Activated CD4-positive, alpha-beta T cell treated with anti-CD3 and anti-CD28 coated beads for 36 hours (primary cell): ENCODE measurements around the gene RASGRF1. TPM values are rescaled to one million over a fixed set of nuclear protein-coding genes. Genes with fewer than 3 reads are reported as not detected.
"Not testable (repeated sequence)": the region's sequence is repeated elsewhere in the genome, so short reads cannot be mapped to it uniquely, and the experiment has no call there.

ENCODE experiments used
- ATAC-seq: fragments of 200-7000 bp; cut with Tn5 transposase; one replicate; pipeline ENCODE4 v1.10.0; 2021; ENCODE audit warnings: mild to moderate bottlenecking, moderate library complexity
- CTCF ChIA-PET: fragments of 350-600 bp; sonication (Branson Sonifier 250); formaldehyde crosslinking; loops from one replicate; lab custom pipeline; 2021; ENCODE audit warnings: antibody characterized with exemption; lab: Charles Lee
- POLR2A ChIA-PET: fragments of 350-600 bp; sonication (Branson Sonifier 250); formaldehyde crosslinking; loops from one replicate; lab custom pipeline; 2021; ENCODE audit warnings: antibody characterized with exemption, inconsistent platforms; lab: Charles Lee
- DNase-seq: peaks from one replicate; pipeline ENCODE4 v3.0.0-alpha.2; 2020
- H3K27ac Mint-ChIP-seq: one replicate; pipeline ENCODE4 v1.8.0; 2021; ENCODE audit warnings: mixed read lengths
- H3K27me3 Mint-ChIP-seq: one replicate; pipeline ENCODE4 v1.8.0; 2021; ENCODE audit warnings: mixed read lengths
- H3K36me3 Mint-ChIP-seq: one replicate; pipeline ENCODE4 v1.8.0; 2021; ENCODE audit warnings: low read depth, mixed read lengths
- H3K4me1 Mint-ChIP-seq: one replicate; pipeline ENCODE4 v1.8.0; 2021; ENCODE audit warnings: mixed read lengths
- H3K4me3 Mint-ChIP-seq: one replicate; pipeline ENCODE4 v1.8.0; 2021; ENCODE audit warnings: mild to moderate bottlenecking, moderate library complexity, mixed read lengths
- H3K9me3 Mint-ChIP-seq: one replicate; pipeline ENCODE4 v1.8.0; 2021; ENCODE audit warnings: low read depth, mixed read lengths
- intact Hi-C, 2 experiments: fragments of 100-400 bp; cut with DNase I in 1 of 2; cut with micrococcal nuclease in 1 of 2; formaldehyde crosslinking; loops; one replicate each; pipeline versions ENCODE4 v1.14.2 to v1.15.1; 2022 to 2024; cut with DNase I, micrococcal nuclease
- total RNA-seq, 2 experiments: library from RNA; stranded (reverse); gene quantifications; one replicate each; pipeline ENCODE4 v1.2.3, GENCODE V29; 2021

RASGRF1 gene
- total RNA-seq, 2 experiments from 2014 or later = not detected

DNA sequence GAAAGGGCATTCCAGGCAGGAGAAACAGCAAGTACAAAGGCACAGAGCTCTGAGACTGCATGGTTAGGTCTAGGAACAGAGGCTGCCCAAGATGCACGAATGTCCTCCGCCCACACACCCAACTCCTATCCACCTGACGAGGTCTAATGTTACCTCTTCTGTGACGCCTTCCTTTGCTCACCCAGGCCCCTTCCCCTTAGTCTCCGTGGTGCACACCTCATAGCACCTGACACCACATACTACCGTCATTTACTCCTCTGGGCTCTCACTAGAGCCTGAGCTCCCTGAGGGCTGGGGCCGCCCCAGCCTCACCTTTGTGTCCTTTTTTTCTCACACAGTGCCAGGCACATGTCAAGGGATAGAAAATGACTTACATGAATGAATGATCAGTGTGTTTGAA lies 31.0 kb upstream of the RASGRF1 start:
- ATAC-seq = no peak
- ChIA-PET POLR2A (no interaction called here), CTCF (interaction anchor here (0.6 kb wide), 1 partner anchor 732 kb away, joined by 3 read pairs; no protein-coding TSS in a partner anchor)
- intact Hi-C loops = no loop called here
- peaks cover 7% of the 10 kb centered on the region for H3K27me3 Mint-ChIP-seq
- no peak for DNase-seq
- no peaks in the 10 kb centered on the region for H3K36me3 Mint-ChIP-seq
- no peak overlapping the region for H3K27ac Mint-ChIP-seq
- no peaks in the 10 kb centered on the region for H3K9me3 Mint-ChIP-seq
- no peak overlapping the region for H3K4me3 Mint-ChIP-seq
- H3K4me1 Mint-ChIP-seq = no peaks in the 10 kb centered on the region

DNA sequence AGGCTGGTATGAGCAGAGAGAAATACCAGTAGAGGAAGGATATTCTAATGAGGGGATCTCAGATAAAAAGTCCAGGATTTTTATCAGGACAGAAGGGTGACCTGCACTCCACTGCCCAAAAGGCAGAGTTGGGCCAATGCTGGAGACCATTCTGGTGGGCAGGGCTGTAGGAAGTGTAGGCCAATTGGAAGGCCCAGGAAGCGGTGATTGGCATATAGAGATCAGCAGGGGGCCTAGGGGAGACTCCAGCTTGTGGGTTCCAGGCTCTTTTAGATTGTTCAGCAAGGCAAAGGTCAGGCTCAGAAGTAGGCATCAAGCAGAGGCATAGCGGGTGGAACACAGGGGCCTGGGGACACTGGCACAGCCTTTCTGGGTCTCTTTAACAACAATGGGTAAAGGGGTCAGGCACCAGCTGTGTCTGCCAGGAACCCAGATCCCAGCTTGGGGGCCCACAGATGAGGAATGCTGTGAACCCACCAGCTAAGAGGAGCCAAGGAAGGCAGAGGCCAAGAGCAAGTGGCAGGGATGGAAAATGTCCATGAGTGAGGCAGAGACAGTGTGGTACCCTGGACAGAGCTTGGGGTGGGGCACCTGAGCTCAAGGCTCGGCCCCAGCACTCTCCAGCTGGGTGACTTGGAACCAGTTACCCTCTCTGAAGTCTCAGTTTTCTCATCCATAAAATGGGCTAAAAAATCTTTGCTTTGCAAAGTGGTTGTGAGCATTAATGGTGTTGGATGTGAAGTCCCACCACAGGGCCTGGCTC lies 27.0 kb upstream of the RASGRF1 start:
- CTCF ChIA-PET = interaction anchor here (0.7 kb wide), 1 partner anchor 9 kb away, joined by 3 read pairs; no protein-coding TSS in a partner anchor
- Mint-ChIP-seq H3K4me1 (no peaks in the 10 kb centered on the region), H3K4me3 (no peak overlapping the region), H3K9me3 (no peaks in the 10 kb centered on the region), H3K36me3 (no peaks in the 10 kb centered on the region), H3K27me3 (peaks cover 8% of the 10 kb centered on the region), H3K27ac (no peak overlapping the region)
- intact Hi-C loops = no loop called here
- POLR2A ChIA-PET = interaction anchor here (0.7 kb wide), 1 partner anchor 10 kb away, joined by 4 read pairs; no protein-coding TSS in a partner anchor
- DNase-seq = no peak
- ATAC-seq = no peak

GRCh38 chr15:79116771-79117170 lies 26.2 kb upstream of the RASGRF1 start:
- H3K9me3 Mint-ChIP-seq = no peaks in the 10 kb centered on the region
- CTCF ChIA-PET = interaction anchor here (0.9 kb wide), 1 partner anchor 90 kb away, joined by 4 read pairs; no protein-coding TSS in a partner anchor
- DNase-seq = no peak
- no peaks in the 10 kb centered on the region for H3K4me1 Mint-ChIP-seq
- H3K4me3 Mint-ChIP-seq = no peak overlapping the region
- no peak for ATAC-seq
- H3K27me3 Mint-ChIP-seq = peaks cover 11% of the 10 kb centered on the region
- H3K36me3 Mint-ChIP-seq = no peaks in the 10 kb centered on the region
- POLR2A ChIA-PET = no interaction called here
- H3K27ac Mint-ChIP-seq = no peak overlapping the region
- intact Hi-C loops = no loop called here

DNA sequence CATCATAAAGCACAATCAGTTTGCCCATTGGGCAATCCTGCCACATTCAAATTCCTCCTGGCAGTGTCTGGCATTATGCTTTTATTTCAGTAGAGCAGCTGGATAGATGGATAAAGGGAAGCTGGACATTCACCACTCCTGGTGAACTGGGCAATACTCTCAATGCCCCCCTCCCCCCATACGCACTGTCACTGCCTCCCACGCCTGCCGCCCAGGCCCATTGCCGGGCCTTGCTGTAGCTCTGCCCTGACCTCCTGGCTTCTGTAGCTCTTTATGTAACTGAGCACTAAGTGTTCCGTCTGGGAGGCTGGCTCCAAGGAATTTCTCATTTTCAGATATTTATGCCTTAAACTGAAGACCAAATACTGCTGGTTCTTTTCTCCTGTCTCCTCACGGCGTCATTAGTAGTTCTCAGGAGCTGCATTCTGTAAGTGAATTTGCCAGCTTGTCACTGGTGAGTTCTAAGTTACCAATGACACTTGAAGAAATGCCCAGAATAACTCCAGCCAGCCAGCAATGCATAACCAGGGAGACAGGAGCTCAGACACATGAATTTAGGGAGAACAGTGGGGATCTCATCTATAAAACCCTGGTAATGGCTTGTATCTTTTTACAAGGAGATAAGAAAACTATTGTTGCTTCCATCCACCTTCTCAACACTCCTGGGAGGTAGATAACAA lies 25.5 kb upstream of the RASGRF1 start:
- POLR2A ChIA-PET = no interaction called here
- intact Hi-C loops = no loop called here
- no peak for ATAC-seq

DNA sequence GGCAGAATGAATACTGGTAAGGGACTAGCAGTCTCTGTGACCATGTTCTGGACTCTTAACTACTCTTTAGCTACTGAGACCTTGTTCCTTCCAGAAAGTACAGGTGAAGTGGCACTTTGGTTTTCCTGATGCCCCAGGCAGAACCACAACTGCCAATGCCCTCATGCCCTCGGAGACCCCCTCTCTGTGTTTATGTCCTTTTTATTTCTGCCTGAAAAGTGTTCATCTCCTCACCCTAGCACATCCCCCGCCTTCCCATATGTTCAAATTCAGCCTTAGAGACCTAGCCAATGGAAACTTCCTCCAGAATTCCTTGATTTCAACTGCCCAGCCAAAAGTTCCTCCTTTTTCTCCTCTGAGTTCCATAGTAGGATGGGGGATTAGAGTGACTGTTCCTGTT lies 23.3 kb upstream of the RASGRF1 start:
- POLR2A ChIA-PET = no interaction called here
- DNase-seq (no peak), ATAC-seq (no peak)
- peaks cover 22% of the 10 kb centered on the region for H3K27me3 Mint-ChIP-seq
- CTCF ChIA-PET = interaction anchor here (0.6 kb wide), 1 partner anchor 749 kb away, joined by 4 read pairs; no protein-coding TSS in a partner anchor
- intact Hi-C loops = no loop called here
- H3K4me1 Mint-ChIP-seq = no peaks in the 10 kb centered on the region
- no peak overlapping the region for H3K27ac Mint-ChIP-seq
- H3K4me3 Mint-ChIP-seq = no peak overlapping the region
- H3K9me3 Mint-ChIP-seq = no peaks in the 10 kb centered on the region
- no peaks in the 10 kb centered on the region for H3K36me3 Mint-ChIP-seq

More for the DNA sequence above, 25.5 kb upstream of the RASGRF1 start:
- H3K9me3 Mint-ChIP-seq = no peaks in the 10 kb centered on the region
- no peaks in the 10 kb centered on the region for H3K4me1 Mint-ChIP-seq
- DNase-seq = no peak
- CTCF ChIA-PET = interaction anchor here (0.6 to 0.9 kb wide), 2 partner anchors 17 to 89 kb away, joined by 3 to 4 read pairs; no protein-coding TSS in a partner anchor
- no peak overlapping the region for H3K4me3 Mint-ChIP-seq
- no peaks in the 10 kb centered on the region for H3K36me3 Mint-ChIP-seq
- H3K27me3 Mint-ChIP-seq = peaks cover 11% of the 10 kb centered on the region
- H3K27ac Mint-ChIP-seq = no peak overlapping the region

DNA sequence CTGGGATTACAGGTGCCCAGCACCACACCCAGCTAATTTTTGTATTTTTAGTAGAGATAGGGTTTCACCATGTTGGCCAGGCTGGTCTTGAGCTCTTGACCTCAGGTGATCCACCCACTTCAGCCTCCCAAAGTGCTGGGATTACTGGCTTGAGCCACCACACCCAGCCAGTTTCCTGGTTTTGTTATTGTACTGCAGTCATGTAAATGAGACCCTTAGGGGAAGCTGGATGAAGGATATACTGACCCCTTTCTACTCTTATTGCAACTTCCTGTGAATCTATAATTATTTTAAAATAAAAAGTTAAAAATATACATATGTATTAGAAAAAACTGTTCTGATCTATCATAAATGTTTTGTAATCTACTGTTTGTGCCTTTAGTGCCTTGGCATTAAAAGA lies 20.8 kb upstream of the RASGRF1 start:
- H3K9me3 Mint-ChIP-seq, ATAC-seq, H3K27ac Mint-ChIP-seq, H3K4me3 Mint-ChIP-seq, intact Hi-C loops, DNase-seq, H3K4me1 Mint-ChIP-seq, POLR2A ChIA-PET, H3K36me3 Mint-ChIP-seq, CTCF ChIA-PET: not testable (repeated sequence)
- peaks cover 29% of the 10 kb centered on the region for H3K27me3 Mint-ChIP-seq

GRCh38 chr15:79105141-79105540 lies 14.6 kb upstream of the RASGRF1 start:
- Mint-ChIP-seq H3K27ac (no peak overlapping the region), H3K27me3 (peaks cover 47% of the 10 kb centered on the region), H3K36me3 (no peaks in the 10 kb centered on the region), H3K4me3 (no peak overlapping the region), H3K9me3 (no peaks in the 10 kb centered on the region), H3K4me1 (peaks cover 15% of the 10 kb centered on the region)
- intact Hi-C loops = no loop called here
- POLR2A ChIA-PET = no interaction called here
- DNase-seq (no peak), ATAC-seq (no peak)
- CTCF ChIA-PET = interaction anchor here (1.1 kb wide), 1 partner anchor 20 kb away, joined by 4 read pairs; no protein-coding TSS in a partner anchor

- Mint-ChIP-seq H3K36me3 (no peaks in the 10 kb centered on the region), H3K4me1 (peaks cover 15% of the 10 kb centered on the region), H3K4me3 (no peak overlapping the region), H3K27me3 (peaks cover 43% of the 10 kb centered on the region), H3K27ac (no peak overlapping the region), H3K9me3 (no peaks in the 10 kb centered on the region)
- DNase-seq = no peak
- ATAC-seq = no peak
- CTCF ChIA-PET = interaction anchor here (1.3 kb wide), 1 partner anchor 25 kb away, joined by 4 read pairs; no protein-coding TSS in a partner anchor
- POLR2A ChIA-PET = no interaction called here
- intact Hi-C loops = no loop called here
These were observed 12.0 kb upstream of the RASGRF1 start for GRCh38 chr15:79102595-79102994.

- intact Hi-C loops = no loop called here
- ChIA-PET CTCF (interaction anchor here (1.3 kb wide), 1 partner anchor 25 kb away, joined by 4 read pairs; no protein-coding TSS in a partner anchor), POLR2A (no interaction called here)
- peaks cover 46% of the 10 kb centered on the region for H3K27me3 Mint-ChIP-seq
- no peak overlapping the region for H3K4me3 Mint-ChIP-seq
- H3K4me1 Mint-ChIP-seq = peaks cover 12% of the 10 kb centered on the region
- DNase-seq (no peak), ATAC-seq (no peak)
- no peaks in the 10 kb centered on the region for H3K36me3 Mint-ChIP-seq
- H3K9me3 Mint-ChIP-seq = no peaks in the 10 kb centered on the region
- H3K27ac Mint-ChIP-seq = no peak overlapping the region
These were observed 11.4 kb upstream of the RASGRF1 start for GRCh38 chr15:79101866-79102581.

DNA sequence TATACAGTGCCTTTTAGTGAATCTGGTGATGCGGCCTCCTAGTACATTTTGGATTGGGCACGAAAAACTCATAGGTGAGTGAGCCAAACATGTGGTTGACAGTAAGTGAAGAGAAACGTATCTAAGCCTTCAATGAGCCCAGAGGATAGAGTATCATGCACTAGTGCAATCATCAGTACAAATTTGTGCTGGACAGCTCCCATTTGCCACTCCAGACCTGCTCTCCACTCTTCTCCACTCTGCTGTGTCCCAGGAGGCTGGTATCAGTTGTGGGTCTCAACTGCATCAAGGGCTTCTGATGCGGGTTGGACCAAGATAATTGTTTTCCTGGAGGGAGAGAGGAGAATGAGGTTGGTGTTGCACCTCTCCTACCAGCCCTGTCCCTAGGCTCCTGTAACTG lies 9.1 kb upstream of the RASGRF1 start:
- H3K9me3 Mint-ChIP-seq = no peaks in the 10 kb centered on the region
- no peaks in the 10 kb centered on the region for H3K36me3 Mint-ChIP-seq
- intact Hi-C loops = no loop called here
- ATAC-seq (no peak), DNase-seq (no peak)
- peaks cover 3% of the 10 kb centered on the region for H3K4me1 Mint-ChIP-seq
- H3K27me3 Mint-ChIP-seq = peaks cover 41% of the 10 kb centered on the region
- H3K4me3 Mint-ChIP-seq = no peak overlapping the region
- ChIA-PET CTCF (interaction anchor here (0.6 to 1.1 kb wide), 3 partner anchors 82 to 93 kb away, joined by 3 to 8 read pairs (median 3); no protein-coding TSS in a partner anchor), POLR2A (no interaction called here)
- H3K27ac Mint-ChIP-seq = no peak overlapping the region

- no peak for DNase-seq
- Mint-ChIP-seq H3K27ac (no peak overlapping the region), H3K9me3 (no peaks in the 10 kb centered on the region), H3K4me1 (peaks cover 10% of the 10 kb centered on the region), H3K4me3 (no peak overlapping the region), H3K27me3 (peaks cover 54% of the 10 kb centered on the region), H3K36me3 (no peaks in the 10 kb centered on the region)
- no peak for ATAC-seq
- intact Hi-C loops = no loop called here
- CTCF ChIA-PET = interaction anchor here (0.6 kb wide), 1 partner anchor 222 kb away, joined by 3 read pairs; no protein-coding TSS in a partner anchor
- POLR2A ChIA-PET = no interaction called here
These were observed 4.0 kb upstream of the RASGRF1 start for GRCh38 chr15:79094611-79095021.
